IMR-90 (cell line): ENCODE measurements around the gene OSTN. TPM values are rescaled to one million over a fixed set of nuclear protein-coding genes. Genes with fewer than 3 reads are reported as not detected.

Experiments used
- ATAC-seq: fragments of 200-7000 bp; cut with Tn5 transposase; 2 replicates; pipeline ENCODE4 v1.9.1; 2020; ENCODE audit warnings: low read depth, mild to moderate bottlenecking, moderate library complexity
- BruUV-seq: library from RNA; stranded (reverse); fragments of 400-500 nt; replicated peaks from 2 replicates; lab custom pipeline; 2021; lab: Mats Ljungman, UMichigan
- CTCF ChIA-PET: fragments of 300-600 bp; formaldehyde crosslinking; extraction: SDS; loops from one replicate; lab custom pipeline; 2021; ENCODE audit warnings: antibody characterized with exemption; lab: Yijun Ruan, JAX
- POLR2A ChIA-PET: fragments of 300-600 bp; sonication (Branson Sonifier 250); formaldehyde crosslinking; loops from one replicate; lab custom pipeline; 2022; ENCODE audit warnings: antibody characterized with exemption; ENCODE audit not compliant: unreplicated experiment; lab: Charles Lee
- DNase-seq: peaks from one replicate; pipeline ENCODE4 v3.0.0; 2013
- H2AFZ ChIP-seq: replicated peaks from 2 replicates; pipeline ENCODE3; 2013; ENCODE audit warnings: low read length, mild to moderate bottlenecking; ENCODE audit not compliant: poor library complexity
- H2AK5ac ChIP-seq: 2 replicates; pipeline ENCODE4 v1.6.1; 2013; ENCODE audit warnings: low read depth, low read length, inconsistent platforms
- H2AK9ac ChIP-seq: replicated peaks from 2 replicates; pipeline ENCODE3; 2013; ENCODE audit warnings: mild to moderate bottlenecking, low read depth, low read length, moderate library complexity; ENCODE audit not compliant: poor library complexity
- H2BK120ac ChIP-seq: 2 replicates; pipeline ENCODE4 v1.6.1; 2013; ENCODE audit warnings: low read depth, low read length, inconsistent platforms
- H2BK15ac ChIP-seq: 3 replicates; pipeline ENCODE4 v1.6.1; 2013; ENCODE audit warnings: low read depth, low read length, inconsistent platforms
- H2BK20ac ChIP-seq: 2 replicates; pipeline ENCODE4 v1.6.1; 2013; ENCODE audit warnings: low read depth, mild to moderate bottlenecking, inconsistent platforms, low read length, moderate library complexity
- H2BK5ac ChIP-seq: 2 replicates; pipeline ENCODE4 v1.6.1; 2013; ENCODE audit warnings: mild to moderate bottlenecking, low read depth, low read length, inconsistent platforms; ENCODE audit not compliant: poor library complexity, severe bottlenecking
- H3K14ac ChIP-seq: replicated peaks from 2 replicates; pipeline ENCODE4 v1.6.1; 2013; ENCODE audit warnings: low read depth, low read length, inconsistent platforms
- H3K18ac ChIP-seq: 2 replicates; pipeline ENCODE4 v1.6.1; 2013; ENCODE audit warnings: low read depth, low read length, control low read depth
- H3K23ac ChIP-seq: 2 replicates; pipeline ENCODE4 v1.6.1; 2013; ENCODE audit warnings: low read depth, low read length, inconsistent platforms
- H3K27ac ChIP-seq: 2 replicates; pipeline ENCODE4 v1.5.1; 2013; ENCODE audit warnings: mild to moderate bottlenecking, control low read depth, low read length; ENCODE audit not compliant: insufficient read depth
- H3K27me3 ChIP-seq: 2 replicates; pipeline ENCODE4 v1.6.1; 2013; ENCODE audit warnings: low read length; ENCODE audit not compliant: control insufficient read depth, insufficient read depth
- H3K36me3 ChIP-seq: 2 replicates; pipeline ENCODE4 v1.6.1; 2013; ENCODE audit warnings: low read length, mixed read lengths; ENCODE audit not compliant: control insufficient read depth, insufficient read depth
- H3K4ac ChIP-seq: 2 replicates; pipeline ENCODE4 v1.6.1; 2013; ENCODE audit warnings: low read depth, low read length, inconsistent platforms
- H3K4me1 ChIP-seq: 2 replicates; pipeline ENCODE4 v1.6.1; 2013; ENCODE audit warnings: low read length, mixed read lengths; ENCODE audit not compliant: control insufficient read depth, insufficient read depth
- H3K4me2 ChIP-seq: 2 replicates; pipeline ENCODE4 v1.6.1; 2013; ENCODE audit warnings: low read depth, mild to moderate bottlenecking, control low read depth, low read length, moderate library complexity
- H3K4me3 ChIP-seq: 2 replicates; pipeline ENCODE4 v1.5.1; 2013; ENCODE audit warnings: low read depth, mild to moderate bottlenecking, control low read depth, low read length, moderate library complexity; ENCODE audit not compliant: insufficient read depth
- H3K56ac ChIP-seq: 2 replicates; pipeline ENCODE4 v1.6.1; 2013; ENCODE audit warnings: low read length, inconsistent platforms; ENCODE audit not compliant: insufficient read depth; ENCODE audit errors: extremely low read depth
- H3K79me1 ChIP-seq, 2 experiments: 2 replicates each; pipeline ENCODE4 v1.6.1; 2013; ENCODE audit warnings: low read length in 2 of 2, inconsistent platforms in 1 of 2, low read depth in 1 of 2
- H3K9ac ChIP-seq: 2 replicates; pipeline ENCODE4 v1.6.1; 2013; ENCODE audit warnings: low read depth, low read length, control low read depth
- H3K9me1 ChIP-seq: 2 replicates; pipeline ENCODE4 v1.6.1; 2013; ENCODE audit warnings: low read length, inconsistent platforms; ENCODE audit not compliant: insufficient read depth
- H3K9me3 ChIP-seq: 2 replicates; pipeline ENCODE4 v1.6.1; 2013; ENCODE audit warnings: low read length; ENCODE audit not compliant: control insufficient read depth, insufficient read depth
- H4K20me1 ChIP-seq: 2 replicates; pipeline ENCODE4 v1.6.1; 2013; ENCODE audit warnings: low read length, inconsistent platforms; ENCODE audit not compliant: insufficient read depth
- H4K5ac ChIP-seq: 2 replicates; pipeline ENCODE4 v1.6.1; 2013; ENCODE audit warnings: mild to moderate bottlenecking, low read depth, low read length, control low read depth
- H4K8ac ChIP-seq, 2 experiments: 2 replicates each; pipeline ENCODE4 v1.6.1; 2013; ENCODE audit warnings: low read depth in 2 of 2, low read length in 2 of 2, control low read depth in 1 of 2, inconsistent platforms in 1 of 2
- H4K91ac ChIP-seq: 2 replicates; pipeline ENCODE4 v1.6.1; 2013; ENCODE audit warnings: low read depth, low read length, inconsistent platforms; ENCODE audit not compliant: insufficient read depth
- BHLHE40 ChIP-seq: fragments of 150-350 bp; IDR thresholded peaks from 2 replicates; pipeline ENCODE4 v1.6.1; 2016; ENCODE audit warnings: mild to moderate bottlenecking, low read depth, low read length
- CEBPB ChIP-seq: IDR thresholded peaks from 2 replicates; pipeline ENCODE4 v1.6.1; 2012; ENCODE audit warnings: low read depth, low read length, improper control_type of control experiment
- CHD1 ChIP-seq: IDR thresholded peaks from 2 replicates; pipeline ENCODE4 v1.6.1; 2012; ENCODE audit warnings: low read depth, low read length, improper control_type of control experiment
- FOS ChIP-seq: fragments of 150-350 bp; IDR thresholded peaks from 2 replicates; pipeline ENCODE4 v1.6.1; 2016; ENCODE audit warnings: low read depth, low read length
- MAFK ChIP-seq: IDR thresholded peaks from 2 replicates; pipeline ENCODE4 v1.6.1; 2012; ENCODE audit warnings: low read depth, low read length, improper control_type of control experiment
- MAZ ChIP-seq: IDR thresholded peaks from 2 replicates; pipeline ENCODE4 v1.6.1; 2012; ENCODE audit warnings: low read depth, mild to moderate bottlenecking, low read length, improper control_type of control experiment, moderate library complexity, borderline replicate concordance
- NFE2L2 ChIP-seq: fragments of 150-350 bp; IDR thresholded peaks from 2 replicates; pipeline ENCODE4 v1.6.1; 2016; ENCODE audit warnings: low read depth, mild to moderate bottlenecking, low read length
- POLR2A ChIP-seq: IDR thresholded peaks from 2 replicates; pipeline ENCODE4 v1.6.1; 2012; ENCODE audit warnings: mild to moderate bottlenecking, low read depth, low read length
- RFX5 ChIP-seq: IDR thresholded peaks from 2 replicates; pipeline ENCODE4 v1.8.0; 2012; ENCODE audit warnings: low read depth, mild to moderate bottlenecking, low read length, moderate library complexity
- SMC3 ChIP-seq: fragments of 150-350 bp; IDR thresholded peaks from 2 replicates; pipeline ENCODE4 v1.6.1; 2016; ENCODE audit warnings: low read depth, mild to moderate bottlenecking, antibody characterized with exemption, low read length, moderate library complexity
- WGBS, 2 experiments: methylation state at CpG; one replicate each; pipeline versions ENCODE4 v1.1.5 to v1.1.7; 2013; ENCODE audit warnings: missing lambda C conversion rate in 2 of 2; ENCODE audit not compliant: insufficient read length in 1 of 2; ENCODE audit errors: extremely low coverage in 2 of 2; 5-methylcytosine and 5-hydroxymethylcytosine counted together
- dilution Hi-C: fragments of 300-500 bp; cut with HindIII; formaldehyde crosslinking; loops from one replicate; pipeline ENCODE4 v1.14.3; 2018; ENCODE audit warnings: low sequenced_read_pairs; ENCODE audit not compliant: unreplicated experiment
- in situ Hi-C: fragments of 300-500 bp; cut with MboI; formaldehyde crosslinking; loops from 3 replicates; pipeline ENCODE4 v1.14.3; 2019; ENCODE audit warnings: low sequenced_read_pairs, inconsistent platforms, mixed read lengths
- intact Hi-C: fragments of 100-400 bp; cut with micrococcal nuclease; formaldehyde crosslinking; loops from 2 replicates; pipeline ENCODE4 v1.10.0; 2022
- polyA plus RNA-seq, 3 experiments: library from polyadenylated mRNA; depleted of rRNA; stranded (reverse); fragments of >200 nt; gene quantifications; 2 replicates each; pipeline ENCODE4 v1.2.3, GENCODE V29; 2012; ENCODE audit warnings: low replicate concordance in 1 of 3
- total RNA-seq: library from RNA; depleted of rRNA; stranded (reverse); fragments of >200 nt; gene quantifications from 2 replicates; pipeline ENCODE4 v1.2.3, GENCODE V29; 2012
- TF ChIP-seq, protein P1 (sequence below): conservative IDR thresholded peaks from 2 replicates; pipeline ENCODE4 v1.5.1; 2012; ENCODE audit warnings: mild to moderate bottlenecking, low read depth, low read length, improper control_type of control experiment
- TF ChIP-seq, protein P2 (sequence below): fragments of 150-350 bp; IDR thresholded peaks from 2 replicates; pipeline ENCODE4 v1.6.1; 2017; ENCODE audit warnings: mild to moderate bottlenecking, antibody characterized with exemption, low read length, low read depth

The OSTN gene
- total and polyA plus RNA-seq, 2 of the 4 experiments (the other 2 are of a cell fraction): not detected

DNA sequence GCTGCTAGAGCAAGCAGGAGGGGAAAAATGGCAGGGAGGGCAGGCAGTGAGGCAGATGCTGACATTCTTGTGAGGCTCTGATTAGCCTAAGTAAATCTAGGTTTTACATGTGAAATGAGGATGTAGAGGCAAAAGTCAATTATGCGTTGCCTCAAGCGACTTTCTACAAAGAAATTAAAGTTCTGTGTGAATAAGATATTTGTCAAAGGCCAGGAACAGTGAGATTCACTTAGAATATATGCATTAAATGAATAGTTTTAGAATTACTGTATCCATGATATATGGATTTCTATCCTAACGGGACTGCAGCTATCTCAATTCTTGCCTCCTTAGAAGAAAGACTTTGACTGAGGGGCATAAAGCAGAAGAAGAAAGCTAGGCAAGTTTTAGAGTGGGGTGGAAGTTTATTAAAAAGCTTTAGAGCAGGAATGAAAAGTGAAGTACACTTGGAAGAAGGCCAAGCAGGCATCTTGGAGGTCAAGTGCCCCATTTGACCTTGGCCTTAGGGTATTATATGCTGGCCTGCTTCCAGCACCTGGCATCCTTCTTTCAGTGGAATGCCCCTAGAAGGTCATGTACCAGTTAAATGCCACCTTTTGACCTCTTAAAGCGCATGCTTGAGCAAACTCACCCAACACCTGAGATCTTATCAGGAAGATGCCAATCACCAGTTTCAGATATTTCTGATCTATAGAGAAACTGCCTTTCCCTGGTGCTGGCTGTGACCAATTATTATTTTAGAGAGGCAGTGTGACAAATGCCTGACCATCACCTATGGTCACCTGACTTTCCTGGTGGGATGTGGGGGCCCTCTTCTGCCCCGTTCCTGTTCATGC lies 38.2 kb downstream of the OSTN start (continued):
- TF ChIP-seq RFX5 (no peak), CEBPB (no peak)

DNA sequence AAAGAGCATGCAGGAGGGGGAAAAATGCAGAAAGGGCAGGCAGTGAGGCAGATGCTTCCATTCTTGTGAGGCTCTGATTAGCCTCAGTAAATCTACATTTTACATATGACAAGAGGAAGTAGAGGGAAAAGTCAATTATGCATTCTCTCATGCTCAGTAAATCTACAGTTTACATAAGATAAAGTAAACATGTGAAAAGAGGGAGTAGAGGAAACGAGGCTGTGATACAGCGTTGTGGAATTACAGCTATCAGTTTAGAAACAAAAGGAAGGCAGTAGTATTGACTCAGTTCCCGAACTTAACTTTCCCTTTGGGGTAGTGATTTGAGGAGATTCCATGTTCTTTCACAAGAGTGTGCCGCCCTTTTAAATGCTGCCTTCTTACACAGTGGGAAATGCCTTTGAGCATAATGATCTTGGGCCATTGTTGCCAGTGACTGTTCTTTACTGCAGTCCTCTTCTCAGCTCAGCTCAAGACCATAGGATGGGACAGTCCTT lies 39.3 kb downstream of the OSTN start:
- Histone ChIP-seq H3K18ac (peak overlapping the region; percentile 100), H3K4me3 (peak overlapping the region; percentile 25; the same call in 1 of the 2 replicates), H3K27ac (peak overlapping the region; percentile 96), H2AK5ac (peak overlapping the region; percentile 86), H4K20me1 (no peaks in the 10 kb centered on the region), H2AFZ (peak overlapping the region; percentile 85), H3K56ac (peak overlapping the region; percentile 90), H3K27me3 (no peaks in the 10 kb centered on the region), H3K4me2 (peak overlapping the region; percentile 92), H3K9ac (peak overlapping the region; percentile 41), H3K9me1 (peaks cover 8% of the 10 kb centered on the region), H3K14ac (peak overlapping the region; percentile 92), H3K23ac (peak overlapping the region; percentile 95), H3K9me3 (no peaks in the 10 kb centered on the region), H2BK120ac (peak overlapping the region; percentile 99), H3K4me1 (peaks cover 25% of the 10 kb centered on the region), H2BK5ac (peak overlapping the region; percentile 100), H4K5ac (peak overlapping the region; percentile 100), H3K79me1 (peaks cover 0 to 17% of the 10 kb centered on the region in 2 experiments; a peak in 1 of 4 replicates), H3K36me3 (no peaks in the 10 kb centered on the region), H2BK20ac (peak overlapping the region; percentile 100), H2AK9ac (peak overlapping the region; percentile 58), H4K91ac (peak overlapping the region; percentile 98), H3K4ac (peak overlapping the region; percentile 100), H2BK15ac (peak overlapping the region; percentile 95), H4K8ac (peak overlapping the region; percentile 64 to 99)
- intact Hi-C loops: loop anchor here (2.0 to 5.0 kb wide), 5 partner anchors 90 to 356 kb away; partner anchors contain the start of gene CCDC50
- ATAC-seq (peak; percentile 66), DNase-seq (peak; percentile 89)
- no TSS peak for BruUV-seq
- dilution Hi-C loops: no loop called here
- 0% methylated on average over 3 of the region's 4 CpGs; no CpG with 5 or more reads in 1 of the 2 experiments for WGBS, 2 experiments
- CTCF ChIA-PET: interaction anchor here (0.8 kb wide), 1 partner anchor 217 kb away, joined by 4 read pairs; no protein-coding TSS in a partner anchor
- POLR2A ChIA-PET: interaction anchor here (0.7 to 1.2 kb wide), 2 partner anchors 92 to 173 kb away, joined by 3 read pairs; partner anchors contain the start of gene UTS2B
- in situ Hi-C loops: no loop called here
- TF ChIP-seq MAZ: no peak
- TF ChIP-seq, protein P1, sequence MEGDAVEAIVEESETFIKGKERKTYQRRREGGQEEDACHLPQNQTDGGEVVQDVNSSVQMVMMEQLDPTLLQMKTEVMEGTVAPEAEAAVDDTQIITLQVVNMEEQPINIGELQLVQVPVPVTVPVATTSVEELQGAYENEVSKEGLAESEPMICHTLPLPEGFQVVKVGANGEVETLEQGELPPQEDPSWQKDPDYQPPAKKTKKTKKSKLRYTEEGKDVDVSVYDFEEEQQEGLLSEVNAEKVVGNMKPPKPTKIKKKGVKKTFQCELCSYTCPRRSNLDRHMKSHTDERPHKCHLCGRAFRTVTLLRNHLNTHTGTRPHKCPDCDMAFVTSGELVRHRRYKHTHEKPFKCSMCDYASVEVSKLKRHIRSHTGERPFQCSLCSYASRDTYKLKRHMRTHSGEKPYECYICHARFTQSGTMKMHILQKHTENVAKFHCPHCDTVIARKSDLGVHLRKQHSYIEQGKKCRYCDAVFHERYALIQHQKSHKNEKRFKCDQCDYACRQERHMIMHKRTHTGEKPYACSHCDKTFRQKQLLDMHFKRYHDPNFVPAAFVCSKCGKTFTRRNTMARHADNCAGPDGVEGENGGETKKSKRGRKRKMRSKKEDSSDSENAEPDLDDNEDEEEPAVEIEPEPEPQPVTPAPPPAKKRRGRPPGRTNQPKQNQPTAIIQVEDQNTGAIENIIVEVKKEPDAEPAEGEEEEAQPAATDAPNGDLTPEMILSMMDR: no peak
- TF ChIP-seq BHLHE40: 0 out of 2 replicates have a peak, but pooled peaks have one; percentile 10
- no peak for TF ChIP-seq POLR2A
- TF ChIP-seq NFE2L2: no peak
- TF ChIP-seq RFX5: no peak
- TF ChIP-seq MAFK: no peak
- no peak for TF ChIP-seq CHD1
- TF ChIP-seq CEBPB: peak; percentile 60
- TF ChIP-seq, protein P2, sequence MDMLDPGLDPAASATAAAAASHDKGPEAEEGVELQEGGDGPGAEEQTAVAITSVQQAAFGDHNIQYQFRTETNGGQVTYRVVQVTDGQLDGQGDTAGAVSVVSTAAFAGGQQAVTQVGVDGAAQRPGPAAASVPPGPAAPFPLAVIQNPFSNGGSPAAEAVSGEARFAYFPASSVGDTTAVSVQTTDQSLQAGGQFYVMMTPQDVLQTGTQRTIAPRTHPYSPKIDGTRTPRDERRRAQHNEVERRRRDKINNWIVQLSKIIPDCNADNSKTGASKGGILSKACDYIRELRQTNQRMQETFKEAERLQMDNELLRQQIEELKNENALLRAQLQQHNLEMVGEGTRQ: no peak
- TF ChIP-seq FOS: no peak
- TF ChIP-seq SMC3: no peak
